Dedifferentiated amniotic fluid mesenchymal stem cell (primary cell): Measurements from ENCODE around the gene YPEL4.

ENCODE experiments used
- DNase-seq: peaks from one replicate; pipeline ENCODE4 v3.0.0-alpha.2; 2016; ENCODE audit errors: extremely low spot score

YPEL4 gene

DNA sequence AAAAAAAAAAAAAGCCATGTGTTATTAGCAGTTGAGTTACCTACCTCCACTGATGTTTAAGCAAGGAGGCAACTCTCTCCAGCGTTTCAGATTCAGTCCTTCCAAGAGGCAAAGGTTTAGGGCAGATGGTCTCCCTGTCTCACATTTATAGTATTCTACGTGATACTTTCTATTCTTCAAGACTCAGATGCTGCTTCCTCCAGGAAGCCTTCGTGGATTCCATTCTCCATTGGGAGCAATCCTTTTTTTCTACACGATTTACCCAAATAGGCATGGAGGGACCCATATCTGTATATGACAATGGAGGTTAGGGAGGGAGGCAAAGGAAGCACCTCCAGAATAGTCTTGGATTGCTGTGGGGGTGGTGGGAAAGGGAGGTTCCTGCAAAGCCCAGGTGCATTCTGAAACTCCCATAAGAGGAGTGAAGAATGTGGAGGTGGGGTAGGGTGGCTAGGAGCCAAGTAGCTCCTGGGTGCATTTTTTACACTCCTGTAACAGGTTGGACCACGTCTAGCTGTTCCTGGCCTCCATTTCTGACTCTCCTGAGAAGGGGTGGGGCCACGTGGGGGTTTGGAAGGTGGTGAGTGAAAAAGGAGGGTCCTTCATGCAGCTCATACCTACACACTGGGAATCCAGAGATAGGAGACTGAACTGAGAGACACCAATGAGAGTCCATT, 16.2 kb downstream of the YPEL4 start:
- DNase-seq: no peak

DNA sequence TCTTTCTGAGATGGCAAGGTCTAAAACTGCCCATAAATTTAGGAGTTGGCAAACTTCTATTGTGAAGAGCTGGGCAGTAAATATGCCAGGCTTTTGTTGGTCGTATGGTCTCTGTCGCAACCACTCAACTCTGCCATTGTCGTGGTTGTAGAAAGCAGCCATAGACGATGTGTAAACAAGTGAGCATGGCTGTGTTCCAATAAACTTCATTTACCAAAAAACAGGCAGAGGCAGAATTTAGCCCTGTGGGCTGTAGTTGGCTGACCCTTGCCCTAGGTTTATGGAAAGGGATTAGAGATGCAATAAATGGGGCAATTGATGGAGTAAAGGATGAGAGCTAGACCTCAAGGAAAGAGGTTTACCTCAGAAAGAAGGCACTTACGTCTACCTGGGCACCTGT, 17.6 kb downstream of the YPEL4 start:
- DNase-seq: no peak

DNA sequence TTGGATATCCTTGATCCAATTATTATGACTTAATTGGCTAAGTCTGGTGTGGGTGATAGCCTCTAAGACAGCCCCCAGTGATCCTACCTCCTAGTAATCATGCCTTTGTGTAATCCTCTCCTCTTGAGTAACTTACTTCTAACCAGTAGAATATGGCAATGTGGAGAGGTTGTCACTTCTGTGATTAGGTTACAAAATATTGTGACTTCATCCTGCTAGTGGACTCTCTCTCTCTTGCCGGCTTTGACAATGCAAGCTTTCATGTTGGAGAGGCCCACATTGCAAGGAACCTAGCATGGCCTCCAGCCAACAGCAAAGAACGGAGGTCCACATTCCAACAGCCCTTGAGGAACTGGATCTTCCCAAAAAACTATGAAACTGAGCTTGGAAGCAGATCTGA, 19.5 kb downstream of the YPEL4 start:
- DNase-seq: no peak

DNA sequence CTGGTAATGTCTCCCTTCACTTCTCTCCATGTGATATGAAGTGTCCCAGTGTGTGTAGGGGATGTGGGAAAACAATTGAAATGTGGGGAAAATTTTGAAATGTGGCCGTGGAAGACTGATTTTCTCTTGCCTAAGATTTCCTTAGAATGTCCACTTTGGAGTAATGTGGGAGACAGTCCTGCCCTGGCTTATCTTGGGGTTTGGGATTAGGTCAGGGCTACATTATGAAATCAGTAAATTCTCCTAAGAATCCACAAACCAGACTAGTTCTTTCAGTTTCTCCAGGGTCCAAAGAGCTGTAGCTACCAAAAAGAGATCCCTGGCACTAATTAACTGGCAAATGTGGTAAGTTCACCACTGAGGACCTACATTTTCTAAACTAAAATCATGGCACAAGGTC, 22.8 kb downstream of the YPEL4 start:
- no peak for DNase-seq

DNA sequence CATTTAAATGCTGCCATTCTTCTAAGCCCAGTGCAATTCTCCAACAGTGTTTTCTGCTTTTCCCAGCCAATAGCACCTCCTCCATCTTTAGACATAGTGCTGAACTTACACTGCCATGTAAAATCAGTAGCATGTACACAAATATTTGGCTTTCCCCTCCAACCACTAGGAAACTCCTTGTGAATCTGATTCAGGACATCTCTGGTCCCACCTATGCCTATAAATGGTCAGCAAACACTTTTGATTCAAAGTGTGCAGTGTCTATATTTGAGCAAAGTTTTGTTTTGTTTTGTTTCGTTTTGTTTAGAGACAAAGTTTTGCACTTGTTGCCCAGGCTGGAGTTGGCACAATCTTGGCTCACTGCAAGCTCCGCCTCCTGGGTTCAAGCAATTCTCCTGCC, 24.8 kb downstream of the YPEL4 start:
- DNase-seq: no peak

DNA sequence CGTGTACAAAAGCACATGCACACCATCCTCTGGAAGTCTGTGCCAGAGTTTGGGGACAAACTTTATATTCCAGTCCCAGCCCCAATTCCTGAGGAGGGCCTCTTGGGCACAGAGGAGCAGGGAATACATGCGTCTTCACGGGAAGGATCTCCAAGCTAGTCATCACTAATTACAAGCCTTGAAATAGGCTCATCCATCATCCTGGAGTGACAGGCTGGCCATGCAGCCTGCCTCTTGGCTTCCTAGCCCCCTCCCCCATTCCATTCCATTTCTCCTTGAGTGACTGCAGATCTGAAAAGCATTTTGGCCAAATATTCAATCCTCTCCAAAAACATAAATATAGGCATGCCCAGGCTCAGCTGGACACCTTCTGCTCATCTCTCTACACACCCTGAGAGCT, 27.4 kb downstream of the YPEL4 start:
- no peak for DNase-seq

DNA sequence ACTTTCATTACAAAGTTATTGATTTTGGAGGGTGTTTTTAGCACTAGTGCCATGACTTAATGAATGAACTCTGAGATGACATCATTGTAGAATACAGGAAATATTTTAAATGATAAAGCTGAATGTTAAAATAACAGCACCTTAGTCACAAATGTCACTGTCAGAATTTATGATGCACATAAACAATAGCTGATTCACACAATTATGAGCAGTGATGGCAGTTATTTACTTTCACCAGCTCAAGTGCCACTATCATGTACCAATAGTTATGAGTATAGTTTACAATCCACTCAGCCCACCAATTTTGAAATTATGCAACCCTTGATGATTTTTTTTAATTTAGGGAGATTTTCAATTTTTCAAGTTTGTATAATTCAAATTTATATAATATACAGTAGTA, 29.2 kb downstream of the YPEL4 start:
- DNase-seq: no peak

DNA sequence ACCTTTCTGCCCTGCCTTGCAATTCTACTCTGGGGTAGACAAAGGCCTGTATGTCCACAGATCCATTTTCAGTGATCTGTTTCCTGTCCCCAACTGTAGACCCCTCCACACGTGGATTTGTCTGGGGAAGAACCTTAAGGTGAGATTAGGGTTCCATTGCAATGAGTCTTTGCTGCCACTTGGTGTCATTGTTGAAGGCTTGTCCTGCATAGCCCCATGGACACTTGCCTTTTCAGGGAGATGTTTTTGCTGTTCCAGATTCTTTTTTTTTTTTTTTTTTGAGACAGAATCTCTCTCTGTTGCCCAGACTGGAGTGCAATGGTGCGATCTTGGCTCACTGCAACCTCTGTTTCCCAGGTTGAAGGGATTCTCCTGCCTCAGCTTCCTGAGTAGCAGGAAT, 30.4 kb downstream of the YPEL4 start:
- DNase-seq: no peak

DNA sequence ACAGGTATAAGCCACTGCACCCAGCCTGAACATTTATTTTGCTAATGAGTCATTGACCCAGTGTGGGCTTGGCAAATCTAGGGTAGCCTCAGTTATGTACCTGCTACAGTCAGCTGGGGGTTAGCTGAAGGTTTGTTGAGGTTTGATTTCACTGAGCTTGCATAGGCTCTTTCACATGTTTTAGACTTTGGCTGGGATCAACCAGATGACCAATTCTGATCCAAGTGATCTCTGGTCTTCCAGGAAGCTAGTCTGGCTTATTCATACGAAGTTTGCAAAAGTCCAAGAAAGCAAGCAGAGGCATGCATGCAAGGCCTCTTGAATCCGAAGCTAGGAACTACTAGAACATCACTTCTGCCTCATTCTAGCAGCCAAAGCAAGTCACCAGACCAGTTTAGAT, 31.3 kb downstream of the YPEL4 start:
- no peak for DNase-seq

DNA sequence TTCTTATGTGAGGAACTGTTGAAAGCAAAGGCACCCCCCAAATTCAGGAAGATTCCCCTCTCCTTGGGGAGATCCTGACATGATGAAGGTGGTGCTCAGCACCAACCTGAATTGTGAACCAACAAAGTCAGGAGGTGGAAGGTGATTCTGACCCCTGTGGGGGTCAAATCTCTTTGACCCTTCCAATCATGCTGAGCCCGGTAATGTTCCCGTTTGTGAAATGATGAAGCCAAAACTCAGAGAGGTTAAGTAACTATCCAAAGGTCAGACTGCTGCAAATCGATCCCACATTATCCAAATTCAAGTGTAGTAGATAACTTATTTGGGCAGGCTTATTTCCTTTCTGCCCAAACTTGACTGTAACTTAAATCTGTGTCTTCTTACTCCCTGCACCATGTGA, 33.1 kb downstream of the YPEL4 start:
- DNase-seq: no peak

DNA sequence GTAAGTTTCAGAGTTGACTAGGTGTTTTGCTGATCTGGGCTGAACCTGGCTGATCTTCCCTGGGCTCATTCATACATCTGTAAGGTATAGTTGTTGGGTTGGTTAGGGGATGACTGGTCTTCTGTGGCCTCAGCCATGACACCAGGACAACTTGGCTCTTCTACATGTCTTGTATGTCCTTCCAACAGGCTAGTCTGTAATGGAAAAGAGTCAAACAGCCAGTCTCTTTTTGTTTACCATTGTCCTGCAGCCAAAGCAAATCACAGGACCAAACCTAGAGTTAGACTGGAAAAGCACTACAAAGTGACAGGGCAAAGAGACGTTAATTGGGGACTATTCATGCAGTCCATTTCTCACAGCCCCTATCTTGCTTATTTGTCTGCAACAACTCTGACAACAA, 34.4 kb downstream of the YPEL4 start:
- no peak for DNase-seq

DNA sequence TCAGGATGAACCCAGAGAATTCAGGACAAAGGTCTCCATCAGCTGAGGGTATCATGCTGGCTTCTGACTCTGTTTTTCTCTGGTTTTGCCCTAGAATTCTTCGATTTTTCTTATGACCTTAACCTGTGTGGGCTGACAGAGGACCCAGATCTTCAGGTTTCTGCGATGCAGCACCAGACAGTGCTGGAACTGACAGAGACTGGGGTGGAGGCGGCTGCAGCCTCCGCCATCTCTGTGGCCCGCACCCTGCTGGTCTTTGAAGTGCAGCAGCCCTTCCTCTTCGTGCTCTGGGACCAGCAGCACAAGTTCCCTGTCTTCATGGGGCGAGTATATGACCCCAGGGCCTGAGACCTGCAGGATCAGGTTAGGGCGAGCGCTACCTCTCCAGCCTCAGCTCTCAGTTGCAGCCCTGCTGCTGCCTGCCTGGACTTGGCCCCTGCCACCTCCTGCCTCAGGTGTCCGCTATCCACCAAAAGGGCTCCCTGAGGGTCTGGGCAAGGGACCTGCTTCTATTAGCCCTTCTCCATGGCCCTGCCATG, 35.4 kb downstream of the YPEL4 start:
- DNase-seq: no peak

DNA sequence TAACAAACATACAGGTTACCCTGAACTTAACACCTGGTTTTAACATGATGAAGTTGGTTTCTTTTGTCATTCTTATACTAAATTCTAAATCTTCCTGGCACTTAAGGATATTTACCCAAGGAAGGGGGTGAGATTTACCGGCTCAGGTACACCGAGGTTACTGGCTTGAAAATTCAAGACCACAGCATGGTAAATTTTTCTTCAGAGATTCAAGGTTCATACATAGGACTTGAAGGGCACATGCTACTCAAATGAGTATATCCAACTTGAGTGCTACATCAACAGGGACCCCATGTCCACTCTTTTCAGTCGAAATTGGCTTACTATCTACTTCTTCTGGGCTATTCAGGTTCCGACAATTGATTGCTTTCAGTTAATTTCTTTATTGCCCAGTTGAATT, 39.5 kb downstream of the YPEL4 start:
- no peak for DNase-seq

DNA sequence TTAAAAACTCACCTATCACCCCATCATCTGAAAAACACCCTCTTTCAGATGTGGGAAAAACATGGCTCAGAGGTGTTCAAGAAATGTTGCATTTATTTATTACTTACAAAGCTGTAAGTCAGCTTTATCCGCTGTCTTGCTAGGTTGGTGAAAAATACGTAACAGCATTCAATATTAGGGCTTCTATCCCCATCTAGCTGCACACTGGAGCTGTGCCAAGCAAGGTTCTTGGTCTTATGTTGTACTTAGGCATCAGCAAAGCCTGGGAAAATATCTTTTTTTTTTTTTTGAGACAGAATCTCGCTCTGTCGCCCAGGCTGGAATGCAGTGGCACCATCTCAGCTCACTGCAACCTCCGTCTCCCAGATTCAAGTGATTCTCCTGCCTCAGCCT, 44.7 kb downstream of the YPEL4 start:
- no peak for DNase-seq

DNA sequence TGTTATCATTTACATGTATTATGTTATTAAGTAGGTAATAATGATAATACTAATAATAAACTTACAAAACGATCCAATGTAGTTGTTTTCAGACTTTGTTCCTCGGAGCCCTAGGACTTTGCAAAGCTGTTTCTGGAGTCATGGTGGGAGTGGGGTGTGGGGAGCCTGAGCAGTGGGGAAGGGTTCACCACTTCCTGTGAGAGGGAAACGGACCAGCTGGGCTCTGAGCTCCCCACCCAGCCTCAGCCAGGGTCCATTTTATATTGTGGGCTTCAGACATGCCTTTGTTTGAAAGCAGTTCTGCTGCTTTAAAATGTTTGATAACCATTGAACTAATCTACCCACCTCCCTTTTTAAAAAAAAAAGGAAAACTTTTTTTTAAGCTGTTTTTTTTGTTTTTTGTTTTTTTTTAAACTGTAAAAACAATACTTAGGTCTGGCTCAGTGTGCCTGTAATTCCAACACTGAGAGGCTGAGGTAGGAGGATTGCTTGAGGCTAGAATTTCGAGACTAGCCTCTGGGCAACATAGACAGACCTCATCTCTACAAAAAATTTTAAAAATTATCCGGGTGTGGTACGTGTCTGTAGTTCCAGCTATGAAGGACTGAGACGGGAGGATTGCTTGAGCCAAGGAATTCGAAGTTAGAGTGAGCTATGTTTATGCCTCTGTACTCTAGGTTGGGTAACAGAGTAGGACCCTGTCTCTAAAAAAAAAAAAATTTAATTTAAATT, 45.2 kb downstream of the YPEL4 start:
- DNase-seq: no peak

DNA sequence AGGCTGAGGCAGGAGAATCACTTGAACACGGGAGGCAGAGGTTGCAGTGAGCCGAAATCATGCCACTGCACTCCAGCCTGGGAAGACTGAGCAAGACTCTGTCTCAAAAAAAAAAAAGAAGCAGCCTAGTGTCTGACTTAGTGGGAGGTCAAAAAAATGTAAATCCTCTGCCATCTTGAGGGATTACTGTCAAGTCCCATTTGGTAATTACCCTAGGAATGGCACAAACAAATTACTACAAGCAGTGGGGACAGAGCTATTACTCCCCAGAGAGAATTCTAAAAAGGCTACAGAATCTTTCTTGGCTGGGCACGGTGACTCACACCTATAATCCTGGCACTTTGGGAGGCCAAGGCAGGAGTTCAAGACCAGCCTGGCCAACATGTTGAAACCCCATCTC, 48.4 kb downstream of the YPEL4 start:
- no peak for DNase-seq

DNA sequence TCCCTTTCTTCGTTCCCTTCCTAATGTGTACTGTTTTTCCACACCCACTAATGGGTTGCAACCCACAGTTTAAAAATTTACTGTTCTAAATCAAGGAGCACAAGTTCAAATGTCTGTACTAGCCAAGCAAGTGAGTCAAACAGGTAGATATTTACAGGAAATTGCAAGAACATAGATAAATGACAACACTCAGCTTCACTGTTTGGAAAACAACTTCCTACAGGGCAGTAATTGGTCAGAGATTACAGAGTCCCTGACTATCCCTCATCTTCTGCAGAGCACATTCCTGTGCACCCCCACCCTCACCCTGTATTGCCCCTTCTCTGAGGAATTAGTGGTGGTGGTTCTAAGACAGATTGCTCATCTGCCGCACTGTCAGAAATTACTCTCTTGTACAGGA, 50.3 kb downstream of the YPEL4 start:
- no peak for DNase-seq

DNA sequence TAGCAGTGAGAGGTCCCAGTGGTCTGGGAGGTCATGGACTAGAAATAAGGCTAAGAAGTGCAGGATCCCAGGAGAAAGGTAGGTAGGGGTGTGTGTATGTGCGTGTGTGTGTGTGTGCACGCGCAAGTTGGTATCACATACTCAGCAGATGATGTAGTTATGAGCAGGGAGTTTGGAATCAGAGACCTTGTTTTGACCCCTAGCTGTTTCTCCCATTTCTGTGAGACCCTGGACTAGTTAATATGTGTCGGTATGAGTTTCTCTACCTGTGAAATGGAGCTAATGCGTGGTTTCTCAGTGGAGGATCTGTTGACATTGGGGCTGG, 50.9 kb downstream of the YPEL4 start:
- DNase-seq: no peak

DNA sequence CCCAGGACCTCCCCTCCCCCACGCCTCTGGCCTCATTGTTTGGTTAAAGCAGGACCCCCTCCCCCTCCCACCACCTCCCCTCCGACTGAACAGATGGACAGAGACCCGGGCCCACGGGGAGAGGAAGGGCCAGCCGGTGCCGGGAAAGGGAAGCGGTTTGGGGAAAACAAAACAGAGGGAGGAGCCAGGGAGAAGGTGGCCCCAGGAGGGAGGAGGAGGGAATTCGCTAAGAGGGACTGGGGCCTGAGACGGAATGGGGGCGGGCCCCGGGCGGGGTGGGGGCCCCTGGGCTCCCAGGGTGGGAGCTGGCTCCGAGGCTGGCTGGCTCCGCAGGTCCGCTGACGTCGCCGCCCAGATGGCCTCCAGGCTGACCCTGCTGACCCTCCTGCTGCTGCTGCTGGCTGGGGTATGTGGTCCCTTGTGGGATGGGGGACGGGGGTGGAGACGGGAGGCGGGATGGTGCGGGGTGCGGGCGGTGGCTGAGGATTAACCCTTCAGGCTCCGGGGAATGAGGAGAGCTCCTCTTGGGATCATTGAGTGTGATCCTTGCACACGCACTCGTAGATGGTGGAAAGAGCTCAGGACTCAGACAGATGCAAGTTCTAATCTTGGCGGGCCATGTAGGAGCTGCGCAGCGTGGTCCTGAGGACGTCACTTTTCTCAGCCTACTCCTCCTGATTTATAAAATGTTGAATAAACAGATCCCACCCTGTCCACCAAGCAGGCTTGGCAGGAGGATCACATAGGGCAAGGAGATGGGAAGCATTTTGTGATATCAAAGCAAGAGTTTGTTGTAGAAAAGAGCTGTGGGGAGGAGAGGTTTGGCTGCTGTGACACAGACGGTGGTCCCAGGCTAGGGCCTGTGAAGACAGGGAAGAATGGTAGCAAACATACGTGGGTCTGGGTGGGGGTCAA, 51.5 kb downstream of the YPEL4 start:
- DNase-seq: no peak

DNA sequence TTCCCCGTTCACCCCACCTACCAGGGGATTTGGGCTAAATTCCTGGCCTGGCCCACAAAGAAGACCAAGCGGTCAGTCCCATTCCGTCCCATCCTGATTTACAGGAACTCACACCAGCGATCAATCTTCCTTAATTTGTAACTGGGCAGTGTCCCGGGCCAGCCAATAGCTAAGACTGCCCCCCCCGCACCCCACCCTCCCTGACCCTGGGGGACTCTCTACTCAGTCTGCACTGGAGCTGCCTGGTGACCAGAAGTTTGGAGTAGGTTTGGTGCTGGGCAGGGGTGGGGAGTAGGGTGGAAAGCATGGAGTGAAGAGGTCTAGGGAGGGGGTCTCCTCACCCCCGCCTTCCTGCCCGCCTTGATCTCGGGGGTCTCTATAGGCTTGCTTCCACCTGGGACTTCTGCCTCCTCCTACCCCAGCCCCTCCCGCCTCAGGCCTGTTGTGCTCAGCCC, 52.2 kb downstream of the YPEL4 start, which contains the start of gene SERPING1:
SERPING1 (plus strand) TSS at position 225 of the 455 bp plus-strand sequence. CDS start 586 bp downstream, outside the sequence.
- DNase-seq: no peak

DNA sequence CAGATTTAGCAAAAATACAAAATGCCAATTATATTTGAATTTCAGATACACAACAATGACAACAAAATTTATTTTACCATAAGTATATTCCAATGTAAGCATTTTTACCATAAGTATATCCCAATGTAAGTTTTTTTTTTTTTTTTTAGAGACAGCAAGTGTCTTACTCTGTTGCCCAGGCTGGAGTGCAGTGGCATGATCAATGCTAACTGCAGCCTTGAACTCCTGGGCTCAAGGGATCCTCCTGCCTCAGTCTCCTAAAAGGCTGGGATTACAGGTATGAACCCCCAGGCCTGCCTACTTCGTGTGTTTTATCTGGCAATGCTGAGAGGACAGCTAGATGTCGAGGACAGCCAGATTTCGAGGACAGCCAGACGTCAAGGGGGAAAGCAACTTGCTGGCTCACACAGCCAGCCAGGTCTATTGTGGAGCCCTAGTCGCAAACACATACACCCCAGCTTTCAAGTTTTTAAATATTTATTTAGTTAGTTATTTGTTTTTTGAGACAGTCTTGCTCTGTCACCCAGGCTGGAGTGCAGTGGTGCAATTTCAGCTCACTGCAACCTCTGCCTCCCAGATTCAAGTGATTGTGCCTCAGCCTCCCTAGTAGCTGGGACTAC, 53.3 kb downstream of the YPEL4 start:
- DNase-seq: no peak
